ENCODE results near the gene RHOBTB3. TPM values are rescaled to one million over a fixed set of nuclear protein-coding genes. Genes with fewer than 3 reads are reported as not detected.

The RHOBTB3 gene
- total RNA-seq, 1 experiment from 2014 or later, result 6.8 TPM

GRCh38 chr5:95801961-95802360 is 70.8 kb downstream of the RHOBTB3 start:
- Histone ChIP-seq H3K14ac (ENCODE audit: insufficient read depth, low read length) (no peak overlapping the region), H3K79me2 (ENCODE audit: insufficient read depth, low read length) (no peaks in the 10 kb centered on the region), H3K9ac (ENCODE audit: extremely low read depth, insufficient read length, low read length) (no peak overlapping the region), H3K18ac (ENCODE audit: insufficient read length, low read depth, low read length) (no peak overlapping the region), H2BK20ac (ENCODE audit: low read depth, low read length, poor library complexity, severe bottlenecking) (no peak overlapping the region), H2BK120ac (ENCODE audit: low read depth, low read length, poor library complexity, severe bottlenecking) (no peak overlapping the region), H2BK5ac (ENCODE audit: insufficient read length, low read length) (no peak overlapping the region), H3K23me2 (ENCODE audit: insufficient read length, low read depth, low read length, poor library complexity, severe bottlenecking) (no peaks in the 10 kb centered on the region), H3K23ac (ENCODE audit: insufficient read length, low read depth, low read length) (no peak overlapping the region), H2BK15ac (ENCODE audit: low read depth, low read length) (no peak overlapping the region), H4K8ac (replicated peaks; ENCODE audit: insufficient read length, low read depth, low read length) (no peak overlapping the region), H3K27me3 (ENCODE audit: insufficient read depth, low read length) (no peaks in the 10 kb centered on the region), H4K91ac (ENCODE audit: insufficient read length, low read depth, low read length) (no peak overlapping the region), H3K4ac (ENCODE audit: low read depth, low read length) (no peak overlapping the region), H3K79me1 (ENCODE audit: insufficient read depth, low read depth, low read length, poor library complexity, severe bottlenecking) (no peaks in the 10 kb centered on the region), H2AK5ac (ENCODE audit: insufficient read length, low read length) (no peak overlapping the region), H3K56ac (ENCODE audit: insufficient read length, low read depth, low read length) (no peak overlapping the region), H4K5ac (ENCODE audit: insufficient read length, low read depth, low read length) (no peak overlapping the region), H3K9me3 (ENCODE audit: control insufficient read depth, low read depth, low read length) (no peaks in the 10 kb centered on the region), H3K4me1 (ENCODE audit: insufficient read depth, low read length) (no peaks in the 10 kb centered on the region), H2AFZ (ENCODE audit: low read length) (no peak overlapping the region), H4K20me1 (ENCODE audit: control insufficient read depth, insufficient read depth, insufficient read length) (no peaks in the 10 kb centered on the region), H3T11ph (ENCODE audit: low read length) (no peak overlapping the region), H3K4me2 (ENCODE audit: insufficient read depth, insufficient read length, low read length) (no peak overlapping the region), H3K27ac (ENCODE audit: insufficient read length, low read depth, low read length) (no peak overlapping the region), H2BK12ac (ENCODE audit: insufficient read length, low read depth, low read length) (no peak overlapping the region)
- Mint-ChIP-seq H3K9me3 (no peaks in the 10 kb centered on the region), H3K4me1 (no peaks in the 10 kb centered on the region), H3K27me3 (ENCODE audit: low read depth) (no peaks in the 10 kb centered on the region), H3K27ac (no peak overlapping the region), H3K36me3 (ENCODE audit: insufficient read depth in 1 of 3, low read depth in 3 of 3) (no peaks in the 10 kb centered on the region), H3K4me3 (no peak overlapping the region)
- TF ChIP-seq CTCF (conservative IDR thresholded peaks at IDR 0.05), result no peak
- no CpG with 5 or more reads among the region's 3 CpGs for WGBS (ENCODE audit: extremely low coverage, insufficient read length, low lambda C conversion rate)
- no peak for DNase-seq
